GM21360 (cell line): ENCODE results near the gene TMEM26.

Experiments
- ATAC-seq: cut with Tn5 transposase; IDR thresholded peaks from one replicate; pipeline ENCODE4 v1.9.1; 2021; ENCODE audit warnings: mild to moderate bottlenecking, moderate library complexity; ENCODE audit not compliant: unreplicated experiment

Gene TMEM26

DNA sequence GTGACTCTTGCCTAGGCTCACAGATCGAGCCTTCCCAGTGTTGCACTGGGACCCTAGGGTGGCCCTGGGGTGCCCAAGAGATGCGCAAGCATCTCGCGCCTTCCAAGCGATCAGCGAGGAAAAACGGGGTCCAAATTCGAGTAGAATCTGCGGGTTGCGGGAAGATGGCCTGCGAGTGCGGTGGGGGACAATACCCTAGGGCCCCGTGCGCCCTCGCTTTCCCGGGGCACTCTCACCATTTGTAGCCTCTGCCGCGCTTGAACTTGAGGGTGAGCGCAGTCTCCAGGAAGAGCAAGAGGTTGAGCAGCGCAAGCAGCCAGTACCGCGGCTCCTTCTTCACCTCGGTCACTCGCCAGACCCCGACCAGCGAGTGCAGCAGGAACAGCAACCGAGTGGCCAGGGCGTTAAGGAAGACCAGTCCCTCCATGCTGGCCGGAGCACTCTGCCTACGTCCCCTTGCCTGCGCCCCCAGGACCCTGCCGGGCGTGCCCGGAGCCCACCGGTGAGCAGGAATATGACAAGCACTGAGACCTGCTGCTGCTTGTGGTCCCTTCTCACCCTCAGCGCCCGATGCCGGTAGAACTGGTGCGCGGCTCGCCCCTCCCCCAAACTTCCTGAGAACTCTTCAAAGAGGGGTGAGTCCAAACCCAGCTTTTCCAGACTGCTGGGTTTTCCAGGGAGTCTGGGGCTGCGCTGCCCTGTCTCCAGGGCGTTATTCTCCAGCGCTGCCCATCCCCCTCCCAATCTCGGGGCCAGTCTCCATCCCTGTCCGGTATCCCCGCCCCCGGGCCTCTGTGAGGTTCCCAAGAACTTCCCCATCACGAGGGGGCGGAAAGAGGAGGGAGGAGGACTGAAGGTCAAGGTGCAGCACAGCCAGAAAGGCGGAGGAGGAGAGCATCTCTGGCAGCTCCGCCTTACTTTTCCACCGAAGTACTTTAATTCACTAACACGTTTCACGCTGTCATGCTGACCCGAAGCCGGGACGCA lies at the start of gene TMEM26:
Gene TMEM26, minus strand, starts transcription at position 727 of the 987 bp plus-strand sequence. Its CDS starts 300 bp downstream, at position 427.
- ATAC-seq, result no peak

DNA sequence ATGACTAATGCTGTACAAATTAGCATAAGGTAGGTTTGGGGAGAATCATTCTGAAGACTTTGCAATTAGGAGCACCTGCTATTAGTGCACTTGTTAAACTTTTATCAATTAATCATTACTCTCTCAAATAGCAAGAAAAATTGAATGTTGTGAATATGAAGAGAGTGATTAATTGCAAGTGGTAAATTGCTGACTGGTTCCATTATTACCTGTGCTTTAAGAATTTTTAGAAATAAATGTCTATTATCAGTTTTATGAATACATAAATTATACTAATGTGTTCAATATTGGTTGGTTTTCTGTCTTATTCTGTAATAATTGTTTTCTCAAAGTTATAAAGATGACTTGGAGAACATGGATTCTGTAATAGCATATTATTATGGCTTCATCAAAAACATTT lies 47.3 kb upstream of the TMEM26 start:
- ATAC-seq, result no peak

- no peak for ATAC-seq
Observed at GRCh38 chr10:61492364-61492995, 39.3 kb upstream of the TMEM26 start.

- ATAC-seq, result no peak
Observed at GRCh38 chr10:61487506-61487905, 34.3 kb upstream of the TMEM26 start.

DNA sequence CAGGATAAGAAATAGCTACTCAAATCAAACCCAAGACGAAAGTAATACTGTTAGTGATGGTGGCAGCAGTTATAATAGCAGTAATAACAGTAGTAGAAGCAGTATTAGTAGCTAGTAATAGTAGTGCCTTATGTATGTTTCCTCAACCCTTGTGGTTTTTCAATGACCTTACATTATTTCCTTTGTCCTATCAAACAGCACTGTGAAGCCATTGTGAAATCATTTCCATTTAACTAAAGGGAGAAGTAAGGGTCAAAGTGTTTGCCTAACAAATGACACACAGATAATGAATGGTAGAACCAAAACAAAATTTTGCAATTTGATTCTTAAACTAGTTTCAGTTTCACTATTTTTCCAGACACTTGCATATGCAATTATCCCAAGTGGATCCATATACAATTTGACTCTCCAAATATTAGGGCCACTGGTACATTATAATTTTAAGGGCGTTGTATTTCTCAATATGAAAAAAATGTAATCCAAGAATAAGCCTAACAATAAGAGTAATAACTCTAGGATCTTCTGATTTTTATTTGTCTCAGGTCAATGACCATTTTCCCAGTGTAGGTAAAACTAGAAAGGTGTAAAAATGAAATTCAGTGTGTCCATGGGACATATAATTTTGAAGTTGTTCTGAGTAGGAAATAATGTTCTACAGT lies 33.7 kb upstream of the TMEM26 start:
- ATAC-seq, result no peak

GRCh38 chr10:61486251-61486650 lies 33.1 kb upstream of the TMEM26 start:
- ATAC-seq, result no peak

DNA sequence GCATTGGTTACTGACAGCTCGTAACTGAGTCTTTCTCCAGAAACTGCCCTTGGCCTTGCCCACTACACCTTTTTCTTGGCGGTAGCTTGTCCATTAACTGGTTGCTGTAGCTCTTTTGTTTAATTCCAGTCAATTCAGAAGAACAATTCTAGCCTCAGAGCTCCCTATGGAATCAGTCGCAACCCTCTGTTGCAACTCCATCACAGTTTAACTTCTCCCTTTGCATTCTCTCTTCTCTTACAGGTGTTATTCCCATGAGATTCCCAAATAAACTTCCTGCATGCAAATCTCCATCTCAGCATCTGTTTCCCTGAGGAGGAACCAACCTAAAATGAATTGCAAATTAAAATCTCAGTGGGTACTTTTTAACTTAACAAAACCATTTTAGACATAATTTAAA lies 28.4 kb upstream of the TMEM26 start:
- ATAC-seq, result no peak

GRCh38 chr10:61480208-61480607 lies 27.0 kb upstream of the TMEM26 start:
- ATAC-seq, result no peak

- no peak for ATAC-seq
Observed at GRCh38 chr10:61478621-61479312, 25.6 kb upstream of the TMEM26 start.

- no peak for ATAC-seq
Observed at GRCh38 chr10:61477451-61477850, 24.3 kb upstream of the TMEM26 start.

GRCh38 chr10:61476529-61476928 lies 23.3 kb upstream of the TMEM26 start:
- no peak for ATAC-seq

DNA sequence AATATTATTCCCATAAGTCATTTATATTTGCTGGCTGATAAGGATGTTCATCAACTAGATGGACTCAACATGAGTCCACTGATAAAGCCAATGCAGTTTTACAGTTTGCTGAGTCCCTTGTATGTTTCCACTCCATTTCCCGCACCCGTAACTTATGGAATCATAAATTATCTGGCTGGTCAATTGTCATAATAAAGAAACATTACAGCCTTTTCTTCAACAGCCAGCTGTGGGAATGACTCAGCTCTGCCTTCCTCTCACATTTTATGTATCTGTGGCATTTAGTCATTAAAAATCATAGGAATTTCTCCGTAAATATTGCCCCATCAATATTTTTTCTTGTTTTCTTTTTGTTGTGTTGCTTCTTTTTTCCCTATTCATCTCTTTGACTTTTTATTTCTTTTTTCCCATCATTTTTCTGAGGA lies 22.3 kb upstream of the TMEM26 start:
- ATAC-seq, result no peak

- ATAC-seq, result no peak
Observed at GRCh38 chr10:61472090-61472674, 19.0 kb upstream of the TMEM26 start.

DNA sequence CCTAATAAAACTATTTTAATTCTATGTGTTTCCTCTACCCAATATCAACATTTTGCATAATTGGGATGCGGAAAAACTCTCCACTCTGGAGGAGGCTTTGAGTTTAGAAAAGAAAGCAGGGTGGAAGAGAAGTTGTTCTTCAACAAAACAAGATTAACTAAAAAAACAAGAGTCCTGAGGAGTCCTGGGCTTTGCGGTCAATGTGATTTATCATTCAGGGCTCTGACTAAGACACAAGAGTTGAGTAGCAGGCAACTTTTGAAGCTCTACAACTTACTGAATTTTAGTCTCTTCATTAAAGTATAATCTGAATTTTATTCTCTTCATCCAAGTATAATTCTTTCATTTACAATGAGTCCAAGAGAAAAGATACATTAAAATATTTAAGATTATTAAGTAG lies 18.3 kb upstream of the TMEM26 start:
- no peak for ATAC-seq

- no peak for ATAC-seq
Observed at GRCh38 chr10:61470740-61471139, 17.6 kb upstream of the TMEM26 start.

- no peak for ATAC-seq
Observed at GRCh38 chr10:61465901-61466632, 12.9 kb upstream of the TMEM26 start.

DNA sequence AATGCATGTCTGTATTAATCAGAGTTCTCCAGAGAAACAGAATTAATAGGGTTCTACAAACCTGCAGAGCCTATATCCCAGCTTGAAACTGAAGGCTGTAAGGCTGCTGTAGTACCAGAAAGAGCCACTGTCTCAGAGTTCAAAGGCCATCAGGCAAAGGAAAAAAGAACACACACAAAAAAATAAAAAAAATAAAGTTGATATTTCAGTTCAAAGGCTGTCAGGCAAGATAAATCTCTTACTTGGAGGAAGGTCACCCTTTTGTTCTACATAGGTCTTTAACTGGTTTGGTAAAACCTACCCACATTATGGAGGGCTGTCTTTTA lies 12.0 kb upstream of the TMEM26 start:
- no peak for ATAC-seq

GRCh38 chr10:61464461-61465170 lies 11.4 kb upstream of the TMEM26 start:
- no peak for ATAC-seq
